ENCODE measurements around the gene SNX2.
A peak's percentile ranks its signal among the peaks of the same experiment; 100 is the strongest.
"Not testable (repeated sequence)": the region's sequence is repeated elsewhere in the genome, so short reads cannot be mapped to it uniquely, and the experiment has no call there.

The SNX2 gene

GRCh38 chr5:122774861-122775549 is at the start of gene SNX2:
Gene SNX2, plus strand, starts transcription at chr5:122775080. Its CDS starts 24 bp downstream, at chr5:122775104.
- peak; percentile 90 for DNase-seq

GRCh38 chr5:122727112-122727541 is 47.8 kb upstream of the SNX2 start:
- DNase-seq: no peak

DNA sequence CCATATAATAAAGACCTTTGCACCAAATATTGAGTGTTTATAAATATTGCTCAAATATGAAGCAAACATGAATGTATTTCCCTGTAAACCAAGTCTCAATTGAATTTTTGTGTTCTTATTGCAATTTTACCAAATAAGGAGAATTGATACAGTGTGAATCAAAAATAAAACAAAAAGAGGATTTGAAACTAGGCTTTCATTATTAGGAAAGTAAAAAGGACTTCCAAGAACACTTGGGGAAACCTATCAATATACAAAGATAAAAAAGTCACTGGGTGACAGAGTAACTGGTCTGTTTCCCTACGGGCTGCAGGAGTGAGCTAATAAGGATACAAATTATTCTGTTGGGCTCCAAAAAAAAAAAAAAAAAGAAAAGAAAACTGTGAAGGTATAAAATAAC is 44.8 kb upstream of the SNX2 start:
- no peak for DNase-seq

GRCh38 chr5:122730456-122730855 is 44.4 kb upstream of the SNX2 start:
- DNase-seq: no peak

GRCh38 chr5:122736086-122736845 is 38.6 kb upstream of the SNX2 start:
- no peak for DNase-seq

- no peak for DNase-seq
These were observed 36.8 kb upstream of the SNX2 start for GRCh38 chr5:122738088-122738487.

DNA sequence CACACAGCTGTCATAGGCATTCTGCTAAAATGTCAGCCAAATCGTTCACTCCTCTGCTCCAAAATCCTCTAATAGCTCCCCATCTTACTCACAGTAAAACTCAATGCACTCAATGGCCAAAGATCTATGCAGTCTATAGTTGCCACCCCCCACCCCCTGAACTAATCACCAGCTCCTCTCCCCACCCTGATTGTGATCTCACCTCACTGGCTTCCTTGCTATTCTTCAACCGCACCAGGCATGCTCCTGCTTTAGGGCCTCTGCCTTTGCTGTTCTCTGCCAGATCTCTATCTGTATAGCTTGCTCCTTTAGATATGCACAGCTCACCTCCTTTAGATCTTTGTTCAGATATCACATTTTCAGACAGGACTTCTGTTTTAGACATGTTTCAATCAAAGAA is 33.2 kb upstream of the SNX2 start:
- DNase-seq: no peak

DNA sequence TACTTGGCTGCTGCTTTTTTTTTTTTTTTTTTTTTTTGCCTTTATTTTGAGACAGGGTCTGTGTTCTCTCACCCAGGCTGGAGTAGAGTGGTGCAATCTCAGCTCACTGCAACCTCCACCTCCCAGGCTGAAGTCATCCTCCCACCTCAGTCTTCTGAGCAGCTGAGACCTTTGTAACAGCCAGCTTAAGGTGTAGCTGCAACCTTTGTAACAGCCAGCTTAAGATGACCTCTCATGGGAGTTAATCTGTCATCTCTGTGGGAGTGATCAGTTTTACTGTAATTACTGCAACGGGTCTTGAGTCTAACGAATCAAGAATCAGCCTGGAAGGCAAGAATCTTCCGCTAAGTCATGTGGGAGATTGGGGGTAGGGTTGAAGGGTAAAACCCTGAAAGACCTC is 31.6 kb upstream of the SNX2 start:
- no peak for DNase-seq

GRCh38 chr5:122745597-122745996 is 29.3 kb upstream of the SNX2 start:
- no peak for DNase-seq

DNA sequence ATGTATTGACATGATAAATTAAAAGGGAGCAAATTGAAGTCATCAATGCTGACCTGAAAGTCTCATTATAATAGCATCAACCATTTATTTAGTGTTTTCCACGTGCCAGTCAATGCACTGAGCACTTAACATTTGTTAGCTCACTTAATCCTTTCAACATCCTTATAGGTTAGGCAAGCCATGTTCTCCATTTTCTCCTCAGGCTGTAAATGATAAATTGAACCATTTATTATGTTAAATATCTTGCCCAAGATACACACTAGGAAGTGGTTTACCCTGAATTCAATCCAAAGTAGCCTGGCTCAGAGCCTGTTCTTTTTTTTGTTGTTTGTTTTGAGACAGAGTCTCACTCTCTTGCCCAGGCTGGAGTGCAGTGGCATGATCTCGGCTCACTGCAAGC is 25.0 kb upstream of the SNX2 start:
- DNase-seq: no peak

DNA sequence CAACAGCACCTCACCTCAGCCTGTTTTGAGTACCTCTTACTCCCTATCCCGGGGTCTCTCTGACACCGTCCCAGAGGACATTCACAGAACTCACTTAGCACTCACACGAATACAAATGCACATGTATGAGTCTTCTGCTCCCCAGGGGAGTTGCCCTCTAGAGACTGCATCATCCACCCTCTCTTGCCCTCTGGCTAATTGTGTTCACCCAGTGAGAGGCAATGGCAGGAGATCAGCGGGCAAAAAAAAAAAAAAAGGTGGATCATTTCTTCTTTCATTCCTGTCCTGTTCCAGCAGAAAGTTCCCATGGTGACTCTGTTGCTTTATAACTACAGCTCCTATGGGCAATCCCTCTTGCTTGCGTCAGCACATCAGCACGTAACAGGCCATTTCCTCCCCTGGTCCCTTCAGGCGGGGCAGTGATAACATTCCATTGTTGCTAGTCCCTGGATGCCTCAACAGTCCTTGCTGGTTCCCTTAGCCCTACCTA is 23.5 kb upstream of the SNX2 start:
- no peak for DNase-seq

DNA sequence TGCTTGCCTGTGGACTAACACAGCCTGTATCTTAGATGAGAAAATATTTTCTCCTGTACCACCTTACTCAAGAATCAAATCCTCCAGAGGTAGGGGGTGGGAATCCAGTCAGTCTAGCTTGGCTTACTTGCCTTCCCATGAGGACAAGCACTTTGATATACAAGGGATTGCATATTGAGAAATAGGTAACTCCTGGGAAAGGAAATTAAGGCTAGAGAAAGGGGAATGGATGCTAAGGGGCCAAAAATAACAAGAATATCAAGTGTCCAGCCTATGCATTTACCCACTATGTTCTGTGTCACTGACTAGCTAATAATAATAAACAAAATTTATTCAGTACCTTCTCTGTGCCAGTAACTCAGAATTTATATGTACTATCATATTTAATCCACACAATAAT is 21.4 kb upstream of the SNX2 start:
- DNase-seq: no peak

DNA sequence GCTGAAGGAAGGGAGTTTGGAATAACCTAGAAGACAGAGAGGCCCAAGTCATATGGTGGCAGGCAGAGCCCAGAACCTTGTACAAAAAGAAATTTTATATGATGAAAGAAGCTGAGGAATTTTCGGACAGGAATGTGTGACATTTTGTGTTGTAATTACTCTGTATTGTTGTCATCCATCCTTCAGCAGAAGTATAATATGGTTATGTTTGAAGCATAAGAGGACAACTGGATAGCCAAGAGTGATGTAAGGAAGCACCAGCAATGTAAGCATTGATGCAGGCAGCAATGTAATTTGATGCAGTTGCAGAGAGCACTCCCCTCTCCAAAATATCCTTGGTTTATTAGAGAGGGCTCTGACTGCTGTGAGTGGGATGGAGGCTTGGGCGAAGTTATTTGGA is 19.1 kb upstream of the SNX2 start:
- no peak for DNase-seq

- no peak for DNase-seq
These were observed 18.5 kb upstream of the SNX2 start for GRCh38 chr5:122756264-122756911.

DNA sequence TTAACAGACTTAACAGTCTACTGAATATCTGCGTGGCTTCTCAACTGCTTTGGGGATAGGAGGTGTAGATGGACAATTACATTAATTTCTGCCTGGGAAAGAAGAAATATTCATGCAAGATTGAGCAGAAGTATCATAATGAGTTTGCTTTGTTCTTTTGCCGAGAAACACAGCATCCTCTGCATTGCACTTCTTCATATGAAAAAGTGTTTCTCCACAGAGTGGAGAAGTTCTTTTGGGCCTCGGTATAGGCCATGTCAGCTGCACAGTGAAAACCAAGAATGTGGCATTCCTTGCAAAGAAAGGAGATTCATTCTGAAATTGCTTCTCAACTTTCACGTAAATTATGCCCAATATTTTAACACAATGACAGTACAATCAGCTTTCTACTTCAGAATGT is 17.6 kb upstream of the SNX2 start:
- no peak for DNase-seq

- no peak for DNase-seq
These were observed 15.4 kb upstream of the SNX2 start for GRCh38 chr5:122759241-122760070.

GRCh38 chr5:122760236-122760635 is 14.6 kb upstream of the SNX2 start:
- no peak for DNase-seq

DNA sequence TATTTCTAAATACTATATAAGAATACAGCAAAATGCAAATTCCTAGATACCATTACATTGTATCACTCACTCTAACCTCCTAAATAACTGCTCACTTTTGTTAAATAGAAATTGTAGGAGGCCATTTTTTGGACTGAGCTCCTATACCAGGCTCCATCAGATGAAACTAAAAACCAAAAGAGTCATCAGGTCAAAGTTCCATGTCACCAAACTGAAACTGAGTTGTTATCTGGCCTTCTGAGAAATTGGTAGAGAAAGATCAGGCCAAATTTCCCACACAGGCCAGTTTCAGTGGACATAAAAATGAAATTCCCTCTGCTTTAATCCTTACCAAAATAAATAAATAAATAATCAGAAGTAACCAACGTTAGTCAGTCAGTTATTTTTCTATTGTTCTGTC is 13.8 kb upstream of the SNX2 start:
- DNase-seq: no peak

DNA sequence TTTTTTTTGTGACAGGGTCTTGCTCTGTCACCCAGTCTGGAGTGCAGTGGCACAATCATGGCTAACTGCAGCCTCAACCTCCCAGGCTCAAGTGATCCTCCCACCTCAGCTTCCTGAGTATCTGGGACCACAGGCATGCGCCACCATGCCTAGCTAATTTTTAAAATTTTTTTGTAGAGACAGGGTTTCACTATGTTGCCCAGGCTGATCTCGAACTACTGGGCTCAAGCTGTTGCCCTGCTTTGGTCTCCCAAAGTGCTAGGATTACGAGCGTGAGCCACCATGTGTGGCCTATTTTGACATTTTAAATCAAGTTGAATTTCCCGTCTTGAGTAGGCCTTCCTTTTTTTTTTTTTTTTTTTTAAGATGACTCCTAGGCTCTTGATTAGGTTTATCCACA is 13.0 kb upstream of the SNX2 start:
- not testable (repeated sequence) for DNase-seq

GRCh38 chr5:122766130-122766529 is 8.8 kb upstream of the SNX2 start:
- no peak for DNase-seq

GRCh38 chr5:122770477-122770876 is 4.4 kb upstream of the SNX2 start:
- DNase-seq: no peak

DNA sequence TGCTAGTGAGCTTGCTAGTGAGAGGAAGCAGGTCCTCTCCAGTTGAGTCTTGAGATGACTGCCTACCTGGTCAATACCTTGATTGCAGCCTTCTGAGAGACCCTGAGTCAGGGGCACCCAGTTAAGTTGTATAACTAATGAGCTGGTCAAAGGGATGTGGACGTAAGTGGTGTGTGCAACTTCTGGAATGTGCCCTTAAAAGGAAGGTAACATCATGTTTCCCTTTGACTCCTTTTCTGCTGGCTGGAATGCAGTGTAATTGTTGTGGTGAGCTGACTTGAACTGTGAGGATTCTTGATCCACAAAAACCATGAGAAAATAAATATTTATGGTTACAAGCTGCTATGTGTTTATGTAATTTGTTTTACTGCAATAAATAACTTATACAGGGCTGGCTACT is 2.4 kb upstream of the SNX2 start:
- no peak for DNase-seq

GRCh38 chr5:122773619-122774018 is 1.3 kb upstream of the SNX2 start:
- DNase-seq: no peak
